Embryonic facial prominence (tissue), 1 donor: ENCODE data around the gene TYRP1.
"Not testable (repeated sequence)": the region's sequence is repeated elsewhere in the genome, so short reads cannot be mapped to it uniquely, and the experiment has no call there.

Experiments used
- DNase-seq: peaks from one replicate; pipeline ENCODE4 v3.0.0-alpha.2; 2016; ENCODE audit errors: extremely low spot score

Gene TYRP1

GRCh38 chr9:12693141-12693540 lies at the start of gene TYRP1:
Gene TYRP1 (plus strand): TSS chr9:12693385. CDS start chr9:12693997, 612 bp downstream.
- DNase-seq: no peak

- no peak for DNase-seq
Measured at GRCh38 chr9:12643686-12644085, 49.5 kb upstream of the TYRP1 start.

- DNase-seq: no peak
Measured at GRCh38 chr9:12648925-12649324, 44.3 kb upstream of the TYRP1 start.

- DNase-seq: no peak
Measured at GRCh38 chr9:12651125-12651524, 42.1 kb upstream of the TYRP1 start.

- no peak for DNase-seq
Measured at GRCh38 chr9:12652973-12653372, 40.2 kb upstream of the TYRP1 start.

GRCh38 chr9:12656803-12657202 lies 36.4 kb upstream of the TYRP1 start:
- no peak for DNase-seq

- no peak for DNase-seq
Measured at GRCh38 chr9:12657233-12657632, 36.0 kb upstream of the TYRP1 start.

- no peak for DNase-seq
Measured at GRCh38 chr9:12657998-12658397, 35.2 kb upstream of the TYRP1 start.

GRCh38 chr9:12658531-12659209 lies 34.5 kb upstream of the TYRP1 start:
- DNase-seq: no peak

- no peak for DNase-seq
Measured at GRCh38 chr9:12659220-12659619, 34.0 kb upstream of the TYRP1 start.

- DNase-seq: no peak
Measured at GRCh38 chr9:12666813-12667212, 26.4 kb upstream of the TYRP1 start.

- DNase-seq: no peak
Measured at GRCh38 chr9:12667892-12668291, 25.3 kb upstream of the TYRP1 start.

- DNase-seq: no peak
Measured at GRCh38 chr9:12670006-12670405, 23.2 kb upstream of the TYRP1 start.

GRCh38 chr9:12674961-12675360 lies 18.2 kb upstream of the TYRP1 start:
- DNase-seq: no peak

- DNase-seq: not testable (repeated sequence)
Measured at GRCh38 chr9:12677462-12678126, 15.6 kb upstream of the TYRP1 start.

GRCh38 chr9:12680341-12680740 lies 12.8 kb upstream of the TYRP1 start:
- DNase-seq: no peak

- DNase-seq: no peak
Measured at GRCh38 chr9:12680757-12681156, 12.4 kb upstream of the TYRP1 start.

- no peak for DNase-seq
Measured at GRCh38 chr9:12681620-12682019, 11.6 kb upstream of the TYRP1 start.

GRCh38 chr9:12684974-12685373 lies 8.2 kb upstream of the TYRP1 start:
- DNase-seq: no peak

- no peak for DNase-seq
Measured at GRCh38 chr9:12689233-12689632, 4.0 kb upstream of the TYRP1 start.

GRCh38 chr9:12694013-12694412 lies 828 bp downstream of the TYRP1 start:
- no peak for DNase-seq

- no peak for DNase-seq
Measured at GRCh38 chr9:12695474-12695873, 2.3 kb downstream of the TYRP1 start.

- no peak for DNase-seq
Measured at GRCh38 chr9:12696931-12697622, 3.9 kb downstream of the TYRP1 start.
